Astrocyte (in vitro differentiated cells and primary cell): ENCODE measurements around the gene PDF. TPM values are rescaled to one million over a fixed set of nuclear protein-coding genes. Genes with fewer than 3 reads are reported as not detected.
A peak's percentile ranks its signal among the peaks of the same experiment; 100 is the strongest.

ENCODE experiments used
- DNase-seq: peaks from one replicate; pipeline ENCODE4 v3.0.0-alpha.2; 2010; ENCODE audit warnings: low read depth
- FAIRE-seq: peaks from 2 replicates; lab custom pipeline; 2011; peaks lifted over from hg19 to GRCh38; lab: Jason Lieb, UNC
- H2AFZ ChIP-seq: 2 replicates; pipeline ENCODE4 v1.6.0; 2012; ENCODE audit warnings: low read depth, low read length, inconsistent platforms
- H3K27ac ChIP-seq: 2 replicates; pipeline ENCODE4 v1.5.1; 2011; ENCODE audit warnings: low read depth, low read length, inconsistent platforms
- H3K27me3 ChIP-seq: 2 replicates; pipeline ENCODE4 v1.6.0; 2011; ENCODE audit warnings: low read length, inconsistent platforms; ENCODE audit not compliant: insufficient read depth
- H3K36me3 ChIP-seq: 2 replicates; pipeline ENCODE4 v1.5.1; 2011; ENCODE audit warnings: low read length, inconsistent platforms; ENCODE audit not compliant: insufficient read depth
- H3K4me1 ChIP-seq: 2 replicates; pipeline ENCODE4 v1.5.1; 2011; ENCODE audit warnings: low read length, inconsistent platforms; ENCODE audit not compliant: insufficient read depth
- H3K4me2 ChIP-seq: 2 replicates; pipeline ENCODE4 v1.6.0; 2012; ENCODE audit warnings: low read length, inconsistent platforms
- H3K4me3 ChIP-seq: 2 replicates; pipeline ENCODE4 v1.5.1; 2011; ENCODE audit warnings: low read depth, mild to moderate bottlenecking, low read length, inconsistent platforms; ENCODE audit not compliant: insufficient read depth
- H3K79me2 ChIP-seq: 2 replicates; pipeline ENCODE4 v1.6.0; 2012; ENCODE audit warnings: mild to moderate bottlenecking, low read length, inconsistent platforms; ENCODE audit not compliant: insufficient read depth
- H3K9ac ChIP-seq: 2 replicates; pipeline ENCODE4 v1.6.0; 2012; ENCODE audit warnings: mild to moderate bottlenecking, low read length, inconsistent platforms
- H3K9me3 ChIP-seq: 2 replicates; pipeline ENCODE4 v1.5.1; 2012; ENCODE audit warnings: low read depth, mild to moderate bottlenecking, low read length, inconsistent platforms; ENCODE audit not compliant: insufficient read depth
- H4K20me1 ChIP-seq: 2 replicates; pipeline ENCODE4 v1.6.0; 2012; ENCODE audit warnings: low read length, inconsistent platforms; ENCODE audit not compliant: insufficient read depth
- H3K27ac Mint-ChIP-seq: one replicate; pipeline ENCODE4 v1.8.0; 2021; ENCODE audit warnings: mild to moderate bottlenecking, mixed read lengths; ENCODE audit not compliant: unreplicated experiment
- H3K27me3 Mint-ChIP-seq: one replicate; pipeline ENCODE4 v1.8.0; 2021; ENCODE audit warnings: low read depth, mixed read lengths; ENCODE audit not compliant: unreplicated experiment
- H3K36me3 Mint-ChIP-seq: one replicate; pipeline ENCODE4 v1.8.0; 2021; ENCODE audit warnings: low read depth, mixed read lengths; ENCODE audit not compliant: unreplicated experiment
- H3K4me1 Mint-ChIP-seq: one replicate; pipeline ENCODE4 v1.8.0; 2021; ENCODE audit warnings: low read depth, mixed read lengths; ENCODE audit not compliant: unreplicated experiment
- H3K4me3 Mint-ChIP-seq: one replicate; pipeline ENCODE4 v1.8.0; 2021; ENCODE audit warnings: mild to moderate bottlenecking, moderate library complexity, mixed read lengths; ENCODE audit not compliant: unreplicated experiment
- H3K9me3 Mint-ChIP-seq: one replicate; pipeline ENCODE4 v1.8.0; 2021; ENCODE audit warnings: mild to moderate bottlenecking, mixed read lengths; ENCODE audit not compliant: unreplicated experiment
- CTCF ChIP-seq: IDR thresholded peaks from 2 replicates; pipeline ENCODE4 v1.5.1; 2011; ENCODE audit warnings: low read depth, mild to moderate bottlenecking, inconsistent platforms, low read length, moderate library complexity; ENCODE audit not compliant: insufficient read depth
- EZH2 ChIP-seq: IDR thresholded peaks from 2 replicates; pipeline ENCODE4 v1.6.1; 2012; ENCODE audit warnings: mild to moderate bottlenecking, low read length, inconsistent platforms; ENCODE audit not compliant: insufficient read depth
- total RNA-seq: library from RNA; stranded (reverse); gene quantifications from 2 replicates; pipeline ENCODE4 v1.2.1, GENCODE V29; 2021

PDF gene
- total RNA-seq, 1 donor from 2014 or later, result 14.9 TPM

GRCh38 chr16:69371564-69371963 is 41.2 kb upstream of the PDF start:
- no peaks in the 10 kb centered on the region for H3K27me3 Mint-ChIP-seq
- FAIRE-seq, result no peak
- TF ChIP-seq EZH2 (no peak), CTCF (no peak)

GRCh38 chr16:69368866-69369265 is 38.5 kb upstream of the PDF start:
- H3K27ac ChIP-seq, result no peak overlapping the region

More at GRCh38 chr16:69371564-69371963, 41.2 kb upstream of the PDF start:
- no peak overlapping the region for H3K4me3 ChIP-seq
- H3K36me3 Mint-ChIP-seq, result peaks cover 21% of the 10 kb centered on the region
- no peaks in the 10 kb centered on the region for H3K9me3 Mint-ChIP-seq
- no peak for DNase-seq
- no peak overlapping the region for H3K4me2 ChIP-seq
- no peaks in the 10 kb centered on the region for H3K4me1 ChIP-seq
- peaks cover 16% of the 10 kb centered on the region for H4K20me1 ChIP-seq
- peaks cover 38% of the 10 kb centered on the region for H3K36me3 ChIP-seq
- H3K9ac ChIP-seq, result no peak overlapping the region
- H3K27ac ChIP-seq, result no peak overlapping the region
- peaks cover 6% of the 10 kb centered on the region for H3K4me1 Mint-ChIP-seq
- H3K4me3 Mint-ChIP-seq, result no peak overlapping the region
- no peak overlapping the region for H2AFZ ChIP-seq
- H3K9me3 ChIP-seq, result no peaks in the 10 kb centered on the region
- peaks cover 15% of the 10 kb centered on the region for H3K79me2 ChIP-seq
- no peaks in the 10 kb centered on the region for H3K27me3 ChIP-seq
- H3K27ac Mint-ChIP-seq, result no peak overlapping the region

More at GRCh38 chr16:69368866-69369265, 38.5 kb upstream of the PDF start:
- H3K4me3 Mint-ChIP-seq, result no peak overlapping the region
- Histone ChIP-seq H3K9me3 (no peaks in the 10 kb centered on the region), H3K27me3 (no peaks in the 10 kb centered on the region), H4K20me1 (peaks cover 24% of the 10 kb centered on the region), H3K79me2 (peaks cover 10% of the 10 kb centered on the region), H3K4me1 (no peaks in the 10 kb centered on the region), H3K4me2 (no peak overlapping the region), H2AFZ (no peak overlapping the region), H3K9ac (no peak overlapping the region), H3K36me3 (peaks cover 58% of the 10 kb centered on the region), H3K4me3 (no peak overlapping the region)
- H3K4me1 Mint-ChIP-seq, result peaks cover 6% of the 10 kb centered on the region
- H3K9me3 Mint-ChIP-seq, result no peaks in the 10 kb centered on the region
- peaks cover 26% of the 10 kb centered on the region for H3K36me3 Mint-ChIP-seq
- DNase-seq (no peak), FAIRE-seq (no peak)
- H3K27me3 Mint-ChIP-seq, result no peaks in the 10 kb centered on the region
- no peak for TF ChIP-seq EZH2
- no peak for TF ChIP-seq CTCF
- peak overlapping the region; percentile 69 for H3K27ac Mint-ChIP-seq
